Measurements from ENCODE around the gene GALNT16.
"Not testable (repeated sequence)": the region's sequence is repeated elsewhere in the genome, so short reads cannot be mapped to it uniquely, and the experiment has no call there.

The GALNT16 gene

GRCh38 chr14:69368381-69368780, 108.4 kb downstream of the GALNT16 start:
- DNase-seq: no peak

- no peak for DNase-seq
Measured at GRCh38 chr14:69370061-69370460, 110.1 kb downstream of the GALNT16 start.

- no peak for DNase-seq
Measured at GRCh38 chr14:69372146-69372545, 112.2 kb downstream of the GALNT16 start.

GRCh38 chr14:69373104-69373503, 113.1 kb downstream of the GALNT16 start:
- no peak for DNase-seq

- DNase-seq: no peak
Measured at GRCh38 chr14:69374235-69374634, 114.3 kb downstream of the GALNT16 start.

GRCh38 chr14:69375182-69375581, 115.2 kb downstream of the GALNT16 start:
- DNase-seq: no peak

GRCh38 chr14:69375722-69376121, 115.8 kb downstream of the GALNT16 start:
- no peak for DNase-seq

- DNase-seq: no peak
Measured at GRCh38 chr14:69376439-69376838, 116.5 kb downstream of the GALNT16 start.

GRCh38 chr14:69378274-69378673, 118.3 kb downstream of the GALNT16 start:
- no peak for DNase-seq

GRCh38 chr14:69387311-69387710, 127.4 kb downstream of the GALNT16 start:
- no peak for DNase-seq

- not testable (repeated sequence) for DNase-seq
Measured at GRCh38 chr14:69391400-69391799, 131.4 kb downstream of the GALNT16 start.

- DNase-seq: no peak
Measured at GRCh38 chr14:69392481-69392880, 132.5 kb downstream of the GALNT16 start.

- DNase-seq: no peak
Measured at GRCh38 chr14:69395929-69396328, 136.0 kb downstream of the GALNT16 start.

- DNase-seq: peak; percentile 95
Measured at GRCh38 chr14:69398053-69398817, 138.3 kb downstream of the GALNT16 start, which contains the start of the genes ERH and SLC39A9. Gene ERH, minus strand, starts transcription at chr14:69398299. Its CDS starts 66 bp downstream, at chr14:69398233. Gene SLC39A9, plus strand, starts transcription at chr14:69398692. Its CDS starts 678 bp downstream, at chr14:69399370.

- DNase-seq: no peak
Measured at GRCh38 chr14:69398818-69399210, 138.9 kb downstream of the GALNT16 start.

- DNase-seq: no peak
Measured at GRCh38 chr14:69399750-69400149, 139.8 kb downstream of the GALNT16 start.

GRCh38 chr14:69400154-69400553, 140.2 kb downstream of the GALNT16 start:
- no peak for DNase-seq

GRCh38 chr14:69401841-69402240, 141.9 kb downstream of the GALNT16 start:
- DNase-seq: no peak

- DNase-seq: no peak
Measured at GRCh38 chr14:69404478-69404877, 144.5 kb downstream of the GALNT16 start.

GRCh38 chr14:69404883-69405282, 144.9 kb downstream of the GALNT16 start:
- DNase-seq: no peak

- no peak for DNase-seq
Measured at GRCh38 chr14:69405762-69406161, 145.8 kb downstream of the GALNT16 start.
